HG03565 (cell line): ENCODE results near the gene EDC3.
"Not testable (repeated sequence)": the region's sequence is repeated elsewhere in the genome, so short reads cannot be mapped to it uniquely, and the experiment has no call there.

ENCODE experiments used
- ATAC-seq: cut with Tn5 transposase; IDR thresholded peaks from one replicate; pipeline ENCODE4 v1.9.1; 2021; ENCODE audit warnings: mild to moderate bottlenecking, moderate library complexity; ENCODE audit not compliant: unreplicated experiment

Gene EDC3

DNA sequence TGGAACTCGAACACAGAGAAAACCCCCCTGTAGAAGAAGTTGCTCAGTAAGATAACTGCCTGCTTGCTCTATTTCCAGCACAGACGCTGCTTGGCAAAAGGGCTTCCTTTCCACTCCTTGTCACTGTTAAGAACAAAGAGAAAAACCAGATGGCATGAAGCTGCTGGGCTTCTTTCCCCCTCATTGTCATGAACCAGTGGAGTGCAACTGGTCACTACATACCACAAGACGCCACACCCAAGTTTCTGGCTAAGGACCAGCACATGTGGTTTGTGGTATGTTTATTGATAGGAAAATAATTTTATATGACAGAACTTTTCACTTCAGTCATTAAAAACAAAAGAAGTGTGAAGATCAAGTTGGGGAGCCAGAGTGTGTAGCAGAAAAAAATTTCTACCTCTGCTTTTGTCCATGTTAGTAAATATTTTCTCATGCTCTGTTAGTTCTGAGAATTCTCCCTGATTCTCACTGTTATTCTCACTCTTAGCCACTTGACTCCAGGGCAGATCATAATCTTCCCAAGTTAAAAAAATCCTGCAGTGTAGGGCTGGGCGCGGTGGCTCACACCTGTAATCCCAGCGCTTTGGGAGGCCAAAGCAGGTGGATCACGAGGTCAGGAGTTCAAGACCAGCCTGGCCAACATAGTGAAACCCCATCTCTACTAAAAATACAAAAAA lies 42.3 kb downstream of the EDC3 start:
- ATAC-seq: no peak

DNA sequence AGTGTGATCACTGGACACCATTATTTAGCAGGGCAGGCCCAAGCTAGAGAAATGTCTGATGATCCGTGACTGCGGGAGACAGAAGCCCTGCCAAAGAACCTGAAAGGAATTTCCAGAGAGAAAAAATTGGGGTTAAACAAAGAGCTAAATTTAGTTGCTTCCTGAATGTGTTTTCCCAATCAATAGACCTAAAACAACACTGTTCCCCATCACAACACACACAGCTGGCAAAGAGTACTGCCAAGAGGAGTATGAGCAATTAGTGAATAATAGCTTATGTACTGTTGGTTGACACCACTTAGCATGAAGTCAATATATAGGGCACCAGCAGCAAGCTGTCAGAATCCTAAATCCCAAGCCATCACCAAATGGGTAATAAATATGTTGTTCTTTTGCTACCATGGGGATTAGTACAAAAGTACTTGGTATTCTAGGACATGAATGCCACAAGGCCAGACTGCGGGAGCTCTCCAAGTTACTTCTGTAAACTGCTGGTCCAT lies 44.5 kb downstream of the EDC3 start:
- ATAC-seq: no peak

DNA sequence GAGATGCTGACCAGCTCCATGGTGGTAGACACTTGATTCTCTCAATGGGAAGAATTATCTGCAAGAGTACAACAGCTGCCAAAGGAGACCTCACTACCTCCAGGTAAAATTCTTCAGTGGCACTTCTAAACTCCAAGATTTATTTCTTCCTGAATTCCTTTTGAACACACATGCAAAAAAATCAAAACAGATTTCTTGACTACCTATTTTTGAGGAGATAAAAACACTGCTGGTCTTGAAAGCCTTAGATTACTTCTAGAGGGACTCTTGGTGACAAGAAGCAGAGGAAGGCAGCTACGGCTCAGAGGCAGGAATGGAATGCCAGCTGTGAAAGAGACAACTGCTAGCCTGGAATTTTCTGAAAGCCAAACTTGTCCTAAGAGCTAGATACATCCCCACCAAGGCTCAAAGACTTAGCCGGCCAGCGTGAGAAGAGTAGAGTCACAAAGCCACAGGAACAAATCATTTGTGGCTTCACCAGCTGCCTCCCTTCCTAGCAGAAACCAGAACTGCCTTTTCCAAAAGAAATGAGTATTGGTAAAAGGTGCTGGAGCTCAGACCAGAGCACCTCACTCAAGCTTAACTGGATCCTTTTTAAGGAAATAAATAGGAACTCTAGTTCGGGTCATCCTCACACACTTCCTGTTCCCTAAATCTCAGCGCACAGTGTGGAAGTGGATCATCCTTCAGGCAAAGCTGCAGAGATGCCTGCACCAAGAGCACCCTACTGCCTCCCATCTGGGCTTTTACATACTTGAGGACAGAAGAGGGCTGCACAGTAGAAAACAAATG lies 47.6 kb downstream of the EDC3 start:
- ATAC-seq: no peak

DNA sequence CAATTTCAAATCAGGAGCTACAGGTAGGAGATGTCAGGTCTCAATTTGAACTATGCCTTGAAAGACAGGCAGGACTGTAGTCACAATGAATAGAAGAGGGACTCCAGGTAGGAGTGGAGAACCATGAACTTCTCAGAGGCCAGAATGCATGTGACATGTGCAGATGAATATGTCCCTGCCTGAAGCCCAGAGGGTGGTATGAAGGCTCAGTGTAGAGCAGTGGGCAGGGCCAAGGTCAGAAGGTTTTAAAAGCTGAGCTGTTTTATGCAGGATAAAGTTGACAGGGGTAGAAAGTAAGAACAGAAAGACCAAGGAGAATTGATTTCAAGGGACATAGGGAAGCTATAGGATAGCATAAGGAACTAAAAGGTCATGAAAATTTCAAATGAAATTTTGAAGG lies 49.3 kb downstream of the EDC3 start:
- no peak for ATAC-seq

DNA sequence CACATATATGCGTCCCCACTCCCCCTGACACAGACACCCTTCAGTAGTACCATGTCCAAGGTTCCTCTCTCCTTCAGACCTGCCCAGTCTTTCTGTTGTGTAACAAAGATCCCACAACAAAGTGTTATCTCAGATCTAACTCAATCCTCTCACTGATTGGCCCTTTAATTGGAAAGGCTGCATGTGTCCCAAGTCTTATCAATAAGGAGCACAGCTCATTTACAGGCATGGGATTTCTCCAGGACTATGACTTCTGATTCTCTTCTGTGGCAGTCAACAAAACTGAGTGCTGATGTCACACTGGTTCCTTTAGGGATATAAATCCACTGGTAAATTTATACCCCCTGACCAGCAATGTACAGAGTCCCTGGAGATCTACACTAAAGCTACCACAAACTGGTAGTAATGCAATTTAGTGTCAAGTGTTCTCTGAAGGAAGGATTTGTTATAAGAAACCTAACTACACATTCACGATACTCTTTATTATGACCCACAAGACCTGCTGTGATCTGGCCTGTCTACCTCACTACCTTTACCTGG lies 52.1 kb downstream of the EDC3 start:
- ATAC-seq: no peak

DNA sequence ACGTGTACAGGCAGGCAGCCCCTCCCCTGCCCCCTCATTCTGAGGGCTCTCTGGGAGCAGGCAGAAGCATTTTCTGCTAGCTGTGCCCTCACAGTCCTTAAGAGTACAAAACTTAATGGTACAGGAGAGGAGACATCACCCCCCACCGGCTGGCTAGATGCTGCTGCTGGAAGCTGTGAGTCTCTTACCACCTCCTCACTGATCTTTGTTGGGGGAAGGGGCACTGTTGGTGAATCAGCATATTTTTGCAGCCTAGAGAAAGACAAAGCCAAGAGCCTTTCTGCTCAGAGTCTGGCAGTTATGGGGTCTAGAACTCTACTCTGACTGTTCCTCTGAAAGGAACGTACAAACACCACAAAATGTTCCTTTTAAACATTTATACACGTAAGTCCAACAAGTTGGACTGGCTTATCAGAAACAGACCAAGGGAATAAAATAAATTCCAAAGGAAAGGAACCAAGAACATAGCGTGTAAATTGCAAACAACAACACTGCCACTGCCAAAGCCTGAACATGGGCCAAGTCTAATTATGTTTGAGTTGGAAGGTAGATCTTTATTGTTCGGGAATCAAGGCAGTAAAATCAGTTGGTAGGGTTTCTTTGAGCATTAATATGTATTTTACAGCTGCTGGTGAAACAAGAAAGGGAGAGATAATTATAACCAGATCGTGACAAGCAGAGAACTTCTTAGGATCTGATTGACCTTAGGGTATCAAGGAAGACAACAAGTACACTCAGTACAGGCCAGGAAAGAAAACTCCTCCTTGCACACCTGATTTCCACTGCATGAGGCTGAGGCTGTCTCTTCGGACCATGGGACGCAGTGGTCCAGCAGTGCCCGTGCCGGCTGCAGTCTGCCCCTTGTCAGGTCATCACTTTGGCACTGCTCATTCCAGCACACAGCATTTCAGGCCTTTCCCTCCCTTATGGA lies 52.8 kb downstream of the EDC3 start:
- ATAC-seq: no peak

DNA sequence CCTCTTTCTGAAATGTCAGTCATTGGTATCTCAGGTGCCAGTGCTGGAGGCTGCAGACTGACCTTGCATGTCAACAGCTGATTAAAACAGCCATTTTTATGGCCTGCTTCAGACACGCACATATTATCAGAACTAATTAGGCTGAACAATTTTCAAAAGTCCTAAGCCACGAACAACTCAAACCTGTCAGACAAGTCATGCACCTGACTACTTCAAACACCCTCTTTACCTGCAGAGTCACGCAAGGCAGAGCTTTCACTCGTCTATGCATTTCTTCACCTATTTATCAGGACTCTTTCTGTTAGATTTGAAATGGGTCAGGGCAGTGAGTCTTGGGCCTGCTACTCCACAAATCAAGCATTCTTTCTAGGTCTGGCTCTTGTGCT lies 53.5 kb downstream of the EDC3 start:
- ATAC-seq: no peak

DNA sequence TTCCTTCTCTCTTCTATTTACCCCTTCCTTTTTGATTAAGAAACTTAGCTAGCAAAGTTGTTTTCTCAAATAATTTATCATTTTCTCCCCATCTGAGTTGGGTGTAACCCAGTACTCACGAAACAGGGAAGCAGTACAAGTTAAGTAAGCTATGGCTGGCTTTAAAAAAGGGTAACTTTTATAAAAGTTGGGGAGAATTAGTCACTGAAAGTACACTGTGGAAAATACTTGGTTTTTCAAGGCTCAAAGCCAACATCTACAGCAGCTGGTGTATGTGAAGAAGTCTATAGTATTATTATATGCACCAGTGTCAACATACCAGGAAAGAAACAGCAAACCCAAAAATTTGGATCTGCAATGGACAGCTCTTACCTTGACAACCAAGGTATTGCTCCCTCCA lies 54.7 kb downstream of the EDC3 start:
- ATAC-seq: no peak

DNA sequence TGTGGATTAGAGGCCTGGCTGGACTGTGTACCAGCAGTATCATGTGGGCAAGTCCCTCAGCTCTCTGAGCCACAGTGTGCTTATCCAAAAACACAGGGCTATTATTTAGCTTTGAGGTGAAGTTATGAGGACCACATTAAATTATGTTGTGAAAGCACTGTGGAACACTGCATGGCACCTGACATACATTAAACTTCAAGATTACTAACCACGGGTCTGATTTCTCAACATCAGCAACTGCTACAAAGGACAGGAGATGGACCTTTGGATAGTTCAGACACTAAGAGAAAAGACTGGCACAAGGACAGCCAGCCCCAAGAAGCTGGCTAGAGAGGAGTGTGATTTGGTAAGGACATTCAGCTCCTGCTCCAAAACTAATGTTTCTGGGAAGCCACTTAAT lies 58.8 kb downstream of the EDC3 start:
- no peak for ATAC-seq

DNA sequence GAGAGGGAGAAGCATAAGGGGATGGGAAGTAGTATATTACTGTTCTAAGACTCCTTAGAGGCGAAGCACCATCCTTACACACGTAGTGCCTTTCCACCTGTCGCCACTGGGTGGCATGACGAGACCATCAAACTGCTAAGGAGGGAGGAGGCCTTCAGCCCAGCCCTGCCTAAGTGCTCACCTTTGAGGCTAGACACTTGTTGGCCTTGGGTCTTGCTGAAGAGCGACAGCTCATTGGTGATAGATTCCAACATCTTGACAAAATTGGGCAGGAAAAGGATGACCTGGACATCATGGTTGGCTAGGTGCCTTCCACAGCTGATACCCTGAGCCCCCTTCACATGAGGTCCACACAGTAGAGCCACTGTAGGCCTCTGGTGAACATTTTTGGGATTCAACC lies 60.6 kb downstream of the EDC3 start:
- ATAC-seq: no peak

DNA sequence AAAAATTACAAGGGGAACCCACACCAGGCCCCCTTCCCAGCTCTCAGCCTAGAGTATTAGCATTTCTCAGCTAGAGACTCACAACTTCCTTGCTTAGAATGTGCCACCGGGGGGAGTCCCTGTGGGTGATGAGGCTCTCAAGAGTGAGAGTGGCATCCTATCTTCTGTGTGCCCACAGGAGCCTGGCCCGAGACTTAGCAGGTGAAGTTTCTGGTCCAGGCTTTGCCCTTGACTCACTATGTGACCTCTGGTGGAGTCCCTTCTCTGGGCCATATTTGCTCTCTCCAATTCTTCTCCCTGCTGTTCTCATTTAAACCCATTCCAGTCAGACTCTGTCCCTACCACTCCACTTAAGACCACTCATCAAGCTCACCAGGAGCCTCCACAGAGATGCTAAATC lies 62.0 kb downstream of the EDC3 start:
- no peak for ATAC-seq

DNA sequence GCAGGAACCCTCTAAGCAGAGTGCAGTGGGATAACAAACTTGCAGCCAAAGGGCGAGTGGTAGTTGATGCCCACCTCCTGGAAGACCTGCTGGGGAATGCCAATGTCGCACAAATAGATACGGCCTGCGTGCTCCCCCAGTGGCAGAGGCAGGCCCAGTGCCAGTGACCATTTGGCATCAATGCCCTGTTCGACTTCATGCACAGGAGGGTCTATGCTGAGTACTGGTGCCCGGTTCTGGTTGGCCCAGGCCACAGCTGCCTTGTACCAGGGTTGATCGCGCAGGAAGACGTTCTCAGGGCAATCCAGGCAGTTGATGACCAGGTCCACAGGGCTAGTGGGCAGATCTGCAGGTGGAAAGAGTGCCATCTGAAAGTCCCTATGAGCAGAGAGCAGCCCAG lies 63.2 kb downstream of the EDC3 start:
- ATAC-seq: no peak

DNA sequence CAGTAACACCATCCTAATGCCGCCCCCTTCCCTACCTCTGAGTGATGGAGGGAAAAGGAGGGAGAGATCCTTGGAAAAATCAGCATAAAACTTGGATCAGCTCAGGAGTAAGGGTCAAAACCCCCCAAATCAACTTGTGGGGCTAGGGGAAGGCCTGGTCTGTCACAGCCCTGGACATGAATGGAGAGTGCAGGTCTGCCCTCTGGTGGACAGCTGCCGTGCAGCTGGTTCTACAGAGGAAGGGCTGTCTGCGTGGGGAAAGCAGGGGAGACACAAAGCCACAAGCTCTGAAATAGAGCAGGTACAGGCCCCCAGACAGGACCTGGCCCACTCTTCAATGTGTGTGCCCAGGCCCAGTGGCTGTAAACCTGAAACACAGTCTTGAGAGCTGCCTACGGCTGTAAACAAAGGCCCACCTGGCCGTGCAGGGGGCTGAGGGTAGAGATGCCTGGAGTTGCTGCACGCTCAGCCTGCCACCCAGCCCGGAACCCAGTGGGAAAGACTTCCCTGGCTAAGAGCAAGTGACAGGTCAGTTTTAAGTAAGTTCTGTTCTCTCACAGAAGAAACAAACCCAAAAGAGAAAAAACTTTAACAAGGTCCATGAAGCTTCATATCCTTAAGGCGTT lies 63.8 kb downstream of the EDC3 start:
- no peak for ATAC-seq

DNA sequence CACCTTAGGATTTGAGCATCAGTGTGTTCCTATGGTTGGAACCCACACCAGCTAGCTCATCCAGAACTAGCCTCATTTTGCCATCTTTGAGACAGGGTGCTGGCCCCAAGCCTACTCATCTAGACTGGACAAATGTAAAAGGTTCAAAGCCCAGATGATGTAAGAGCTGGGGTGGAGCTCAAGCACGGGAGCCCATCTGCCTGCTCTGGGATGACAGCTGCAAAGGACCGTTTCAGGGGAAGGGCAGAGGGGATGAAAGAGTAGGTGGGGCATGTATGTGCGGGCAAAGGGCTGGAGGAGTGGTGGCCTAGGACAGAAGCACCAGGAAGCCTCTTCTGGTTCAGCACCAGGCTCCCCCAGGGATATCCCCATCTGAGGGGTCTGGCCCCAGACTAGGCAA lies 64.4 kb downstream of the EDC3 start:
- no peak for ATAC-seq

DNA sequence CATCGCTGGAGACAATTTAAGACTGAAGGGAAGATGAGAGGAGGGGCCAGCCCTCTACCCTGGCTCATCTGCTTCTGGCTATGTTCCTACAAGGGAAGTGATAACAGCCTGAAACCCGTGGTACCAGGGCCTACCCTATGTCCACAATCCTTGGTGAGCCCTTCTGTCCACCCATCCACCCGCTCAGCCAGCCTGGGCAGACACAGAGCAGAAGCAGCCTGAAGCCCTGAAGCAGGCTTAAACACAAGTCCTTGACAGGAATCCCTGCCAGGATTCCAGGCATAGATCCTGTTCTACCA lies 64.8 kb downstream of the EDC3 start:
- no peak for ATAC-seq

DNA sequence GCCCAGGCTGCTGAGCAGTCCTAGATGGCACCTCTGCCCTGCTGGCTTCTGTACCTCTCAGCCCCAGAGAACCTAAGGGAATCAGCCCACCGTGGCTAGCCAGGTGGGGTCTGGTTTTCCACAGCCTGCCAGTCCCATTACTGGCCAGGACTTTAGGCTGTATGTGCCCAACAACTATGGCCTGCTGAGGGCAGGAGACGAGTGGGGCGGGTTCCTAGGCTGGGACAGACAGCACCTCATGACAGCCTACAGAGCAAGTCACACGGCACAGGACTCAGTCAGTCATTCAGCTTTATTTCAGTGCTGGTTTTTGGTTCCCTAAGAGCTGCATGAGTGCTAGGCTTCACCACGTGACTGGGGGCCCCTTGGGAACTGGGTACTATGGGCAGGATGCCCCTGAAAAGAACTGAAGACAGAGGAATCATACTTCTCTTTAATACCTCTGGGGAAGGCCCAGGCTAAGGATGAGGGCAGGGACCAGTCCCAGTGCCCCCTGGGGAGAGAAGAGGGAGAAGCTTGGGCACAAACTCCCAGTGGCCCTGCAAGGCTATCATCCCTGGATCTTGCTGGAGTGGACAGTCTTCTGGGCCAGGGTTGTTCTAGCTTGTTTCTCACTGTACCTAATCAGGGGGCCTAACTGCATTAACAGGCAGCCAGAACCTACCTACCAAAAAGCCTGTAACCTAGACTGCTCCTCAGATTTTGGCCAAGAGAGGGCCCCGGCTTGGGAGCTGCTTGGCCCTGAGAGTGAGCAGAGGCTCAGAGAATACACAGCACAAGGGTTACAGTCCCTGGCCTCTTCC lies 65.3 kb downstream of the EDC3 start:
- no peak for ATAC-seq

DNA sequence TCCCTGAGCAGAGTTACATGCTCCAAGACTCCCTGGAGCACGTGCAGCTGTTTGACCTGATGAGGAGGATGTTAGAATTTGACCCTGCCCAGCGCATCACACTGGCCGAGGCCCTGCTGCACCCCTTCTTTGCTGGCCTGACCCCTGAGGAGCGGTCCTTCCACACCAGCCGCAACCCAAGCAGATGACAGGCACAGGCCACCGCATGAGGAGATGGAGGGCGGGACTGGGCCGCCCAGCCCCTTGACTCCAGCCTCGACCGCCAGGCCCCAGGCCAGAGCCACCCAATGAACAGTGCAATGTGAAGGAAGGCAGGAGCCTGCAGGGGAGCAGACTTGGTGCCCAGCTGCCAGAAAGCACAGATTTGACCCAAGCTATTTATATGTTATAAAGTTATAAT lies 66.1 kb downstream of the EDC3 start:
- not testable (repeated sequence) for ATAC-seq

DNA sequence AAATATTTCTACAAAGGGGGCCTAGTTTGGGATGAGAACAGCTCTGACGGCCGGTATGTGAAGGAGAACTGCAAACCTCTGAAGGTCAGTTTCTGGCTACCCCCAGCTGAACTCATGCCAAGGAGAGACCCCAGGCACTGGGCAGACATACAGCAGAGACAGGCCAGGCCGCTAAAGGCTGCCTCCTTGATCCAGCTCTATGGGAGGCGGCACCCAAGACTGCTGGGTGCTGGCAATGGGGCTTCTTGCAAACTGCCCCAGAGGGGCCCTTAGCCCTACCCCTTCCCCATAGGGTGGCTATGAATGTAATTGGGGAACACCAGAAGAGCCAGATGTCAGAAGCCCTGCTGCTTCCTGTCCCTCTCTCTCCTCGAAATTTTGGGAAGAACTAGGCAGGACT lies 66.9 kb downstream of the EDC3 start:
- ATAC-seq: no peak

DNA sequence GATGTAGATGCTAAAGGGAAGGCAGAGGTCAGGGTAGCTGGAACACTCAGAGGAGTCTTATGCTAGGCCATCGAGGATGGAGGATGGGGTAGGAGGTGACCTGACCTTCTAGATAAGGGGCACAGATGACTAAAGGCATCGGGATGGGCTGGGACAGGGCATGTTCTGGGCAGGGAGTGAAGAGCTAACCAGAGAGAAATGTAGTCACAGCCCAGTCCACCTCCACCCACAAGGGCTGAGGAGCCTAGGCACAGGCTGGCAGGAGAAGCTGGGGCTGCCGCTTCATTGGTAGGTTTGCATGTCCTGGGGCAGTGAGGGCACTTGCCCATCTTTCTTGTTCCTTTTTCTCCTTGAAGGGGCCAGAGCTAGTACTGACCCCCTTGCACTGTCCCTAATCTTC lies 67.6 kb downstream of the EDC3 start:
- no peak for ATAC-seq

DNA sequence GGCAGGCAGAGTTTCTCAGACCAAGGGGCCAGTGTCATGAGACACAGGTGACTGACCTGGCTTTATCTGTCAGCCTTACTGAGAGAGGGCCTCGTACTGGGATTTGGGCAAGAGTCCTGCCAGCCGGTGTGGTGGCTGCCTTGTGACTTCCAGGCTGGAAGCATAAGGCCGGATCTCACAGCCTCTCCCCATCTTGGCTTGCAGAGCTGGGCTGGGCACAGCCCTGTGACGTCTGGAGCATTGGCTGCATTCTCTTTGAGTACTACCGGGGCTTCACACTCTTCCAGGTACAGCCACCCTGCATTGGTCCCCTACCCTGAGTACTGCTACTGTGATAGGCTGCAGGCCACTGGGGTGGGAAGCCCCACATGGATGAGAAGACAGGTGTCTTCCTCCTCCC lies 68.1 kb downstream of the EDC3 start:
- no peak for ATAC-seq
